K562 (cell line): Measurements from ENCODE around the gene RNF207. TPM values are rescaled to one million over a fixed set of nuclear protein-coding genes. Genes with fewer than 3 reads are reported as not detected.

Experiments used
- BRD4 ChIP-seq: fragments of 200-600 bp; sonication (generic); IDR thresholded peaks from 2 replicates; pipeline ENCODE4 v1.6.1; 2017; ENCODE audit warnings: inconsistent platforms
- CREB1 ChIP-seq, 2 experiments: sonication (generic) in 1 of 2; formaldehyde crosslinking in 1 of 2; IDR thresholded peaks; 2 replicates each; pipeline versions ENCODE4 v1.6.1 to v1.8.0; 2012 to 2022; ENCODE audit warnings: inconsistent platforms in 1 of 2, mild to moderate bottlenecking in 1 of 2, missing genetic modification reagents in 1 of 2, moderate library complexity in 1 of 2
- CREM ChIP-seq: IDR thresholded peaks from 2 replicates; pipeline ENCODE4 v1.6.1; 2014; ENCODE audit warnings: antibody characterized with exemption, low read depth
- ETV6 ChIP-seq, 3 experiments: fragments of 150-350 bp in 1 of 3; sonication (generic) in 1 of 3; formaldehyde crosslinking in 1 of 3; IDR thresholded peaks; 2 replicates each; pipeline versions ENCODE4 v1.6.1 to v1.8.0; 2014 to 2022; ENCODE audit warnings: borderline replicate concordance in 2 of 3, low read depth in 2 of 3, antibody characterized with exemption in 1 of 3, low read length in 1 of 3, mild to moderate bottlenecking in 1 of 3, missing genetic modification reagents in 1 of 3
- ILF3 ChIP-seq: fragments of 450-650 bp; IDR thresholded peaks from 2 replicates; pipeline ENCODE4 v1.6.1; 2018; ENCODE audit warnings: antibody characterized with exemption, mild to moderate bottlenecking, moderate library complexity, borderline replicate concordance
- KHSRP ChIP-seq: fragments of 450-650 bp; IDR thresholded peaks from 2 replicates; pipeline ENCODE4 v1.6.1; 2017
- MAFK ChIP-seq: IDR thresholded peaks from 2 replicates; pipeline ENCODE4 v1.6.1; 2011; ENCODE audit warnings: low read length, improper control_type of control experiment
- MYC ChIP-seq, 2 experiments: fragments of 250-450 bp in 1 of 2; sonication (Bioruptor Pico) in 1 of 2; IDR thresholded peaks; 2 replicates each; pipeline versions ENCODE4 v1.5.1 to v1.6.1; 2012 to 2021; ENCODE audit warnings: low read depth in 2 of 2, borderline replicate concordance in 1 of 2, improper control_type of control experiment in 1 of 2, low read length in 1 of 2, mild to moderate bottlenecking in 1 of 2, moderate library complexity in 1 of 2
- POLR3A ChIP-seq: IDR thresholded peaks from 2 replicates; pipeline ENCODE4 v1.6.1; 2011; ENCODE audit warnings: borderline replicate concordance, mild to moderate bottlenecking, moderate library complexity; ENCODE audit not compliant: insufficient read length, insufficient read depth; ENCODE audit errors: extremely low read depth
- SMARCE1 ChIP-seq: fragments of 450-650 bp; IDR thresholded peaks from 2 replicates; pipeline ENCODE4 v1.7.1; 2016; ENCODE audit warnings: mild to moderate bottlenecking
- SREBF1 ChIP-seq: fragments of 150-350 bp; IDR thresholded peaks from 2 replicates; pipeline ENCODE4 v1.6.1; 2014; ENCODE audit warnings: antibody characterized with exemption, low read depth, low read length, borderline replicate concordance
- ZNF232 ChIP-seq: sonication (generic); formaldehyde crosslinking; IDR thresholded peaks from 2 replicates; pipeline ENCODE4 v1.8.0; 2022; ENCODE audit warnings: mild to moderate bottlenecking, missing genetic modification reagents
- ZNF24 ChIP-seq: fragments of 450-650 bp; IDR thresholded peaks from 2 replicates; pipeline ENCODE4 v1.6.1; 2016
- ZNF764 ChIP-seq: fragments of 250-450 bp; sonication (Bioruptor Pico); IDR thresholded peaks from 2 replicates; pipeline ENCODE4 v1.4.0; 2020; ENCODE audit warnings: low read depth, mild to moderate bottlenecking, moderate library complexity
- polyA plus RNA-seq, 8 experiments: library from polyadenylated mRNA; depleted of rRNA in 4 of 8; stranded (reverse) in 5 of 8; unstranded in 3 of 8; fragments of >200 nt; fragmentation: Nextera tagmentation in 2 of 8; fragmentation: Illumina TruSeq in 1 of 8; extraction: Ambion mirVana in 2 of 8; extraction: Trizol in 1 of 8; gene quantifications; 2 replicates each; pipeline versions ENCODE4 v1.2.1 to v1.2.3, GENCODE V29; 2011 to 2014; ENCODE audit warnings: inconsistent platforms in 1 of 8, missing spikeins in 1 of 8
- total RNA-seq, 7 experiments: library from RNA; depleted of rRNA in 6 of 7; stranded (reverse); fragments of >200 nt in 6 of 7; fragmentation: Illumina TruSeq in 2 of 7; extraction: Trizol in 2 of 7; gene quantifications; 2 replicates each; pipeline versions ENCODE4 v1.2.1 to v1.2.3, GENCODE V29; 2011 to 2021; ENCODE audit warnings: low replicate concordance in 1 of 7
- TF ChIP-seq, protein P1 (sequence below): sonication (generic); formaldehyde crosslinking; IDR thresholded peaks from 2 replicates; pipeline ENCODE4 v1.8.0; 2023; ENCODE audit warnings: mild to moderate bottlenecking, missing genetic modification reagents
- TF ChIP-seq, protein P2 (sequence below), 2 experiments: fragments of 450-650 bp in 1 of 2; sonication (generic) in 1 of 2; formaldehyde crosslinking in 1 of 2; IDR thresholded peaks in 1 of 2; conservative IDR thresholded peaks in 1 of 2; 2 replicates each; pipeline versions ENCODE4 v1.6.1 to v1.8.1; 2016 to 2023; ENCODE audit warnings: mild to moderate bottlenecking in 2 of 2, moderate library complexity in 2 of 2, inconsistent platforms in 1 of 2, missing genetic modification reagents in 1 of 2
- TF ChIP-seq, protein P3 (sequence below): fragments of 200-800 bp; sonication (Bioruptor generic); IDR thresholded peaks from 2 replicates; pipeline ENCODE4 v1.6.1; 2016; ENCODE audit warnings: missing genetic modification characterization, missing compliant biosample characterization

The RNF207 gene
- total and polyA plus RNA-seq, 9 of the 15 experiments (the other 6 are each of a cell fraction or from before 2014, with no cell fraction given), result 2.7 to 30.6 (median 12.9) TPM

DNA sequence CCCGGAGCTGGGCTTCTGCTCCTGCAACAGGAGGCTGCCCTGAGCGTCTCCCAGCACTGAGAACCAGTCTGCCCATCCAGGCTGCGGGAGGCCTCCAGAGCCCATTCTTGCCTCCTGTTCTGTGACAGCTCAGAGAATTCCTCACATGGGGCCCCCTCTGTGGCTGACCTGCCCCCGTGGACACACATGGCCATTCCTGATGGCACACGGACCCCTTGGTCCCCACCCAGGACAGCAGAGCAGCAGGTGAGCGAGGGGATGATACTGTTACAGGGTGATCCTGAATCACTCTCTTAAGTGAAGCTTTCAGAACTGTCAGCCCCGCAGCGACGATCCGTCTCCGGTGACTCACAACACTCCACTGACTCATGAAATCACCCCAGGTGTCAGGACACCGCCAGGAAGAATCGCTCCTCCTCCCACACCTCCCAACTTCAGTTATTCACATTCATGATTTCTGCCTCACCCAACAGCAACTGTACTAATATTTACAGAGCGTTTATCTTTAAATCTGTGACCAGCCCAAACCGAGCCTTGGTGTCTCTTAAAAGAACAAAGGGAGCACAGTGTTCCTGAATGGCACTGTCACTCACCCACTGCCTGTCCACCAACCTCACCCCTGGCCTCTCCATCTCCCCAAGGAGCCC, 48.3 kb upstream of the RNF207 start (continued):
- TF ChIP-seq, protein P1, sequence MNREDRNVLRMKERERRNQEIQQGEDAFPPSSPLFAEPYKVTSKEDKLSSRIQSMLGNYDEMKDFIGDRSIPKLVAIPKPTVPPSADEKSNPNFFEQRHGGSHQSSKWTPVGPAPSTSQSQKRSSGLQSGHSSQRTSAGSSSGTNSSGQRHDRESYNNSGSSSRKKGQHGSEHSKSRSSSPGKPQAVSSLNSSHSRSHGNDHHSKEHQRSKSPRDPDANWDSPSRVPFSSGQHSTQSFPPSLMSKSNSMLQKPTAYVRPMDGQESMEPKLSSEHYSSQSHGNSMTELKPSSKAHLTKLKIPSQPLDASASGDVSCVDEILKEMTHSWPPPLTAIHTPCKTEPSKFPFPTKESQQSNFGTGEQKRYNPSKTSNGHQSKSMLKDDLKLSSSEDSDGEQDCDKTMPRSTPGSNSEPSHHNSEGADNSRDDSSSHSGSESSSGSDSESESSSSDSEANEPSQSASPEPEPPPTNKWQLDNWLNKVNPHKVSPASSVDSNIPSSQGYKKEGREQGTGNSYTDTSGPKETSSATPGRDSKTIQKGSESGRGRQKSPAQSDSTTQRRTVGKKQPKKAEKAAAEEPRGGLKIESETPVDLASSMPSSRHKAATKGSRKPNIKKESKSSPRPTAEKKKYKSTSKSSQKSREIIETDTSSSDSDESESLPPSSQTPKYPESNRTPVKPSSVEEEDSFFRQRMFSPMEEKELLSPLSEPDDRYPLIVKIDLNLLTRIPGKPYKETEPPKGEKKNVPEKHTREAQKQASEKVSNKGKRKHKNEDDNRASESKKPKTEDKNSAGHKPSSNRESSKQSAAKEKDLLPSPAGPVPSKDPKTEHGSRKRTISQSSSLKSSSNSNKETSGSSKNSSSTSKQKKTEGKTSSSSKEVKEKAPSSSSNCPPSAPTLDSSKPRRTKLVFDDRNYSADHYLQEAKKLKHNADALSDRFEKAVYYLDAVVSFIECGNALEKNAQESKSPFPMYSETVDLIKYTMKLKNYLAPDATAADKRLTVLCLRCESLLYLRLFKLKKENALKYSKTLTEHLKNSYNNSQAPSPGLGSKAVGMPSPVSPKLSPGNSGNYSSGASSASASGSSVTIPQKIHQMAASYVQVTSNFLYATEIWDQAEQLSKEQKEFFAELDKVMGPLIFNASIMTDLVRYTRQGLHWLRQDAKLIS (CRISPR knock-in tag), result no peak
- TF ChIP-seq POLR3A, result no peak
- TF ChIP-seq, protein P2, sequence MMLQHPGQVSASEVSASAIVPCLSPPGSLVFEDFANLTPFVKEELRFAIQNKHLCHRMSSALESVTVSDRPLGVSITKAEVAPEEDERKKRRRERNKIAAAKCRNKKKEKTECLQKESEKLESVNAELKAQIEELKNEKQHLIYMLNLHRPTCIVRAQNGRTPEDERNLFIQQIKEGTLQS (IDR thresholded peaks at IDR 0.05), result peak; percentile 85
- TF ChIP-seq, protein P2 (CRISPR knock-in tag; conservative IDR thresholded peaks at IDR 0.05), result no peak
- TF ChIP-seq KHSRP, result no peak
- TF ChIP-seq ZNF232 (CRISPR knock-in tag), result no peak
- TF ChIP-seq SMARCE1, result peak; percentile 64
- peak; percentile 33; the same call in 1 of the 2 replicates for TF ChIP-seq CREM
- no peak for TF ChIP-seq ZNF764 (CRISPR knock-in tag)
- no peak for TF ChIP-seq ETV6 (IDR thresholded peaks at IDR 0.05; ENCODE audit: borderline replicate concordance in 1 of 2, low read depth in 2 of 2, low read length in 1 of 2)
- no peak for TF ChIP-seq ETV6 (CRISPR knock-in tag; IDR thresholded peaks at IDR 0.05; ENCODE audit: borderline replicate concordance)
- no peak for TF ChIP-seq MAFK
- no peak for TF ChIP-seq ILF3
- TF ChIP-seq, protein P3, sequence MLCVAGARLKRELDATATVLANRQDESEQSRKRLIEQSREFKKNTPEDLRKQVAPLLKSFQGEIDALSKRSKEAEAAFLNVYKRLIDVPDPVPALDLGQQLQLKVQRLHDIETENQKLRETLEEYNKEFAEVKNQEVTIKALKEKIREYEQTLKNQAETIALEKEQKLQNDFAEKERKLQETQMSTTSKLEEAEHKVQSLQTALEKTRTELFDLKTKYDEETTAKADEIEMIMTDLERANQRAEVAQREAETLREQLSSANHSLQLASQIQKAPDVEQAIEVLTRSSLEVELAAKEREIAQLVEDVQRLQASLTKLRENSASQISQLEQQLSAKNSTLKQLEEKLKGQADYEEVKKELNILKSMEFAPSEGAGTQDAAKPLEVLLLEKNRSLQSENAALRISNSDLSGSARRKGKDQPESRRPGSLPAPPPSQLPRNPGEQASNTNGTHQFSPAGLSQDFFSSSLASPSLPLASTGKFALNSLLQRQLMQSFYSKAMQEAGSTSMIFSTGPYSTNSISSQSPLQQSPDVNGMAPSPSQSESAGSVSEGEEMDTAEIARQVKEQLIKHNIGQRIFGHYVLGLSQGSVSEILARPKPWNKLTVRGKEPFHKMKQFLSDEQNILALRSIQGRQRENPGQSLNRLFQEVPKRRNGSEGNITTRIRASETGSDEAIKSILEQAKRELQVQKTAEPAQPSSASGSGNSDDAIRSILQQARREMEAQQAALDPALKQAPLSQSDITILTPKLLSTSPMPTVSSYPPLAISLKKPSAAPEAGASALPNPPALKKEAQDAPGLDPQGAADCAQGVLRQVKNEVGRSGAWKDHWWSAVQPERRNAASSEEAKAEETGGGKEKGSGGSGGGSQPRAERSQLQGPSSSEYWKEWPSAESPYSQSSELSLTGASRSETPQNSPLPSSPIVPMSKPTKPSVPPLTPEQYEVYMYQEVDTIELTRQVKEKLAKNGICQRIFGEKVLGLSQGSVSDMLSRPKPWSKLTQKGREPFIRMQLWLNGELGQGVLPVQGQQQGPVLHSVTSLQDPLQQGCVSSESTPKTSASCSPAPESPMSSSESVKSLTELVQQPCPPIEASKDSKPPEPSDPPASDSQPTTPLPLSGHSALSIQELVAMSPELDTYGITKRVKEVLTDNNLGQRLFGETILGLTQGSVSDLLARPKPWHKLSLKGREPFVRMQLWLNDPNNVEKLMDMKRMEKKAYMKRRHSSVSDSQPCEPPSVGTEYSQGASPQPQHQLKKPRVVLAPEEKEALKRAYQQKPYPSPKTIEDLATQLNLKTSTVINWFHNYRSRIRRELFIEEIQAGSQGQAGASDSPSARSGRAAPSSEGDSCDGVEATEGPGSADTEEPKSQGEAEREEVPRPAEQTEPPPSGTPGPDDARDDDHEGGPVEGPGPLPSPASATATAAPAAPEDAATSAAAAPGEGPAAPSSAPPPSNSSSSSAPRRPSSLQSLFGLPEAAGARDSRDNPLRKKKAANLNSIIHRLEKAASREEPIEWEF, result no peak
- peak; percentile 93 for TF ChIP-seq ZNF24
- TF ChIP-seq SREBF1, result no peak
- no peak for TF ChIP-seq CREB1 (IDR thresholded peaks at IDR 0.05)
- no peak for TF ChIP-seq CREB1 (CRISPR knock-in tag; IDR thresholded peaks at IDR 0.05)
- no peak for TF ChIP-seq BRD4
- no peak for TF ChIP-seq MYC (IDR thresholded peaks at IDR 0.05; ENCODE audit: low read depth, low read length)
- no peak for TF ChIP-seq MYC (CRISPR knock-in tag; IDR thresholded peaks at IDR 0.05; ENCODE audit: borderline replicate concordance, low read depth)
